H1 (cell line): ENCODE results near the gene KRT3.

Experiments used
- BRCA1 ChIP-seq: IDR thresholded peaks from 2 replicates; pipeline ENCODE4 v1.6.1; 2012; ENCODE audit warnings: low read depth, low read length, improper control_type of control experiment
- CHD1 ChIP-seq: IDR thresholded peaks from 2 replicates; pipeline ENCODE4 v1.6.1; 2012; ENCODE audit warnings: low read depth, low read length, improper control_type of control experiment
- CREB1 ChIP-seq: IDR thresholded peaks from 2 replicates; pipeline ENCODE4 v1.6.1; 2012; ENCODE audit warnings: inconsistent platforms
- CTCF ChIP-seq, 3 experiments: IDR thresholded peaks; 1 replicate in 2 of 3; 2 replicates in 1 of 3; pipeline versions ENCODE4 v1.5.1 to v1.6.1; 2011; ENCODE audit warnings: low read length in 3 of 3, mild to moderate bottlenecking in 3 of 3, inconsistent platforms in 2 of 3, low read depth in 1 of 3, moderate library complexity in 1 of 3; ENCODE audit not compliant: insufficient read depth in 1 of 3; ENCODE audit errors: control extremely low read depth in 1 of 3
- GTF2F1 ChIP-seq: IDR thresholded peaks from 2 replicates; pipeline ENCODE4 v1.6.1; 2012; ENCODE audit warnings: low read depth, low read length, improper control_type of control experiment, borderline replicate concordance
- HDAC6 ChIP-seq: IDR thresholded peaks from one replicate; pipeline ENCODE4 v1.7.1; 2012; ENCODE audit warnings: low read depth, mild to moderate bottlenecking, inconsistent platforms, low read length, moderate library complexity
- NRF1 ChIP-seq: IDR thresholded peaks from 2 replicates; pipeline ENCODE4 v1.6.1; 2011; ENCODE audit warnings: mild to moderate bottlenecking, low read depth, low read length, improper control_type of control experiment
- POLR2AphosphoS5 ChIP-seq: IDR thresholded peaks from 2 replicates; pipeline ENCODE4 v1.6.1; 2011; ENCODE audit warnings: low read depth, low read length
- TAF1 ChIP-seq: IDR thresholded peaks from 2 replicates; pipeline ENCODE4 v1.6.1; 2011; ENCODE audit warnings: mild to moderate bottlenecking, low read depth, low read length
- TCF12 ChIP-seq: IDR thresholded peaks from 2 replicates; pipeline ENCODE4 v1.6.1; 2011; ENCODE audit warnings: low read depth, mild to moderate bottlenecking, low read length
- YY1 ChIP-seq: IDR thresholded peaks from 2 replicates; pipeline ENCODE4 v1.6.1; 2011; ENCODE audit warnings: low read depth, mild to moderate bottlenecking, low read length
- TF ChIP-seq, protein P1 (sequence below): IDR thresholded peaks from 2 replicates; pipeline ENCODE4 v1.6.1; 2011; ENCODE audit warnings: low read depth, mild to moderate bottlenecking, low read length; ENCODE audit not compliant: insufficient read depth
- TF ChIP-seq, protein P2 (sequence below): IDR thresholded peaks from 2 replicates; pipeline ENCODE4 v1.6.1; 2012; ENCODE audit warnings: low read length, inconsistent platforms
- TF ChIP-seq, protein P3 (sequence below): IDR thresholded peaks from 2 replicates; pipeline ENCODE4 v1.6.1; 2012; ENCODE audit warnings: inconsistent platforms

DNA sequence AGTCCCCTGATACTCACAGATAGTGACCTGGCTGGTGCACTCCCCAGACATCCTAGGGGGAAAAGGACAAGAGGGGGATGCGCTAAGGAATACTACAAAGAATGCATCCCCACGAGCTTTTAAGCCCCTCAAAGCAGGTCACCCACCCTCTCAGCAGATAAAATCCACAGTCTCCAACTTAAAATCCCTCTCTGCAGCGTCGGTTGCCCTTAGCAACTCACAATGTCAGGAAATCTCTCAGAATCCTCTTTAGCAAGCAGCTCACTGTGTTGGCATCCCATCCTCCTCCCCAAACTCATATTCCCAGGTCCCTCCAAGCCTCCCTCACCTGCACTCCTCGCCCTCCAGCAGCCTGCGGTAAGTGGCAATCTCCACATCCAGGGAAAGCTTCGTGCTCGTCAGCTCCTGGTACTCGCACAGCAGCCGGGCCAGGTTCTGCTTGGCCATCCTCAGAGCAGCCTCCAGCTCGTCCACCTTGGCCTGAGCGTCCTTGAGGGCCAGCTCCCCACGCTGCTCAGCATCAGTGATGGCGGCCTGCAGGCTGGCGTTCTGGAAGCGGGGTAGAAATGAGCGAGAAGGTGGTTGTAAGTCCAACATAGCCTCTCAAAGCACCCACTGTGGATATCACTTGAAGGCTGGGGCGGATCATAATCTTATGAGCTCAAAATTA lies 43.7 kb upstream of the KRT3 start:
- TF ChIP-seq, protein P1, sequence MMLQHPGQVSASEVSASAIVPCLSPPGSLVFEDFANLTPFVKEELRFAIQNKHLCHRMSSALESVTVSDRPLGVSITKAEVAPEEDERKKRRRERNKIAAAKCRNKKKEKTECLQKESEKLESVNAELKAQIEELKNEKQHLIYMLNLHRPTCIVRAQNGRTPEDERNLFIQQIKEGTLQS, result no peak
- TF ChIP-seq CTCF (IDR thresholded peaks at IDR 0.05; ENCODE audit: control extremely low read depth in 1 of 3, insufficient read depth in 1 of 3, low read depth in 1 of 3, low read length in 3 of 3) (no peak), GTF2F1 (no peak), NRF1 (no peak), BRCA1 (no peak), CREB1 (no peak), CHD1 (no peak), TCF12 (no peak), TAF1 (no peak), POLR2AphosphoS5 (no peak), HDAC6 (no peak), YY1 (no peak)
- TF ChIP-seq, protein P2, sequence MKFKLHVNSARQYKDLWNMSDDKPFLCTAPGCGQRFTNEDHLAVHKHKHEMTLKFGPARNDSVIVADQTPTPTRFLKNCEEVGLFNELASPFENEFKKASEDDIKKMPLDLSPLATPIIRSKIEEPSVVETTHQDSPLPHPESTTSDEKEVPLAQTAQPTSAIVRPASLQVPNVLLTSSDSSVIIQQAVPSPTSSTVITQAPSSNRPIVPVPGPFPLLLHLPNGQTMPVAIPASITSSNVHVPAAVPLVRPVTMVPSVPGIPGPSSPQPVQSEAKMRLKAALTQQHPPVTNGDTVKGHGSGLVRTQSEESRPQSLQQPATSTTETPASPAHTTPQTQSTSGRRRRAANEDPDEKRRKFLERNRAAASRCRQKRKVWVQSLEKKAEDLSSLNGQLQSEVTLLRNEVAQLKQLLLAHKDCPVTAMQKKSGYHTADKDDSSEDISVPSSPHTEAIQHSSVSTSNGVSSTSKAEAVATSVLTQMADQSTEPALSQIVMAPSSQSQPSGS, result no peak
- TF ChIP-seq, protein P3, sequence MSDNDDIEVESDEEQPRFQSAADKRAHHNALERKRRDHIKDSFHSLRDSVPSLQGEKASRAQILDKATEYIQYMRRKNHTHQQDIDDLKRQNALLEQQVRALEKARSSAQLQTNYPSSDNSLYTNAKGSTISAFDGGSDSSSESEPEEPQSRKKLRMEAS, result no peak
